Measurements from ENCODE around the gene ZYG11A. TPM values are rescaled to one million over a fixed set of nuclear protein-coding genes. Genes with fewer than 3 reads are reported as not detected.

ZYG11A gene
- total RNA-seq, 1 donor from 2014 or later: 0.18 TPM

- no peak overlapping the region for H3K27ac Mint-ChIP-seq (ENCODE audit: unreplicated experiment)
- TF ChIP-seq CTCF (IDR thresholded peaks at IDR 0.05; ENCODE audit: unreplicated experiment): no peak
- H3K36me3 Mint-ChIP-seq (ENCODE audit: low read depth, unreplicated experiment): no peaks in the 10 kb centered on the region
- H3K27me3 Mint-ChIP-seq (ENCODE audit: unreplicated experiment): no peaks in the 10 kb centered on the region
- DNase-seq (ENCODE audit: low spot score): peak; percentile 23
- H3K4me1 Mint-ChIP-seq (ENCODE audit: unreplicated experiment): no peaks in the 10 kb centered on the region
- no peak overlapping the region for H3K4me3 Mint-ChIP-seq (ENCODE audit: unreplicated experiment)
- H3K9me3 Mint-ChIP-seq (ENCODE audit: unreplicated experiment): no peaks in the 10 kb centered on the region
Observed at GRCh38 chr1:52913537-52913936, 71.0 kb downstream of the ZYG11A start.

GRCh38 chr1:52914463-52914862 lies 71.9 kb downstream of the ZYG11A start:
- Mint-ChIP-seq H3K36me3 (ENCODE audit: low read depth, unreplicated experiment) (peaks cover 5% of the 10 kb centered on the region), H3K4me1 (ENCODE audit: unreplicated experiment) (no peaks in the 10 kb centered on the region), H3K9me3 (ENCODE audit: unreplicated experiment) (no peaks in the 10 kb centered on the region), H3K27ac (ENCODE audit: unreplicated experiment) (no peak overlapping the region), H3K27me3 (ENCODE audit: unreplicated experiment) (no peaks in the 10 kb centered on the region), H3K4me3 (ENCODE audit: unreplicated experiment) (no peak overlapping the region)
- DNase-seq (ENCODE audit: low spot score): no peak
- no peak for TF ChIP-seq CTCF (IDR thresholded peaks at IDR 0.05; ENCODE audit: unreplicated experiment)

GRCh38 chr1:52915211-52915854 lies 72.8 kb downstream of the ZYG11A start:
- no peak overlapping the region for H3K27ac Mint-ChIP-seq (ENCODE audit: unreplicated experiment)
- TF ChIP-seq CTCF (IDR thresholded peaks at IDR 0.05; ENCODE audit: unreplicated experiment): no peak

GRCh38 chr1:52915855-52916220 lies 73.3 kb downstream of the ZYG11A start:
- Mint-ChIP-seq H3K27ac (ENCODE audit: unreplicated experiment) (no peak overlapping the region), H3K36me3 (ENCODE audit: low read depth, unreplicated experiment) (peaks cover 11% of the 10 kb centered on the region), H3K4me3 (ENCODE audit: unreplicated experiment) (no peak overlapping the region), H3K4me1 (ENCODE audit: unreplicated experiment) (no peaks in the 10 kb centered on the region), H3K9me3 (ENCODE audit: unreplicated experiment) (no peaks in the 10 kb centered on the region), H3K27me3 (ENCODE audit: unreplicated experiment) (peaks cover 4% of the 10 kb centered on the region)
- no peak for TF ChIP-seq CTCF (IDR thresholded peaks at IDR 0.05; ENCODE audit: unreplicated experiment)
- no peak for DNase-seq (ENCODE audit: low spot score)

More at GRCh38 chr1:52915211-52915854, 72.8 kb downstream of the ZYG11A start:
- Mint-ChIP-seq H3K27me3 (ENCODE audit: unreplicated experiment) (peaks cover 4% of the 10 kb centered on the region), H3K9me3 (ENCODE audit: unreplicated experiment) (no peaks in the 10 kb centered on the region), H3K4me1 (ENCODE audit: unreplicated experiment) (no peaks in the 10 kb centered on the region), H3K4me3 (ENCODE audit: unreplicated experiment) (no peak overlapping the region), H3K36me3 (ENCODE audit: low read depth, unreplicated experiment) (peaks cover 11% of the 10 kb centered on the region)
- DNase-seq (ENCODE audit: low spot score): no peak

GRCh38 chr1:52916241-52916975 lies 73.8 kb downstream of the ZYG11A start:
- no peaks in the 10 kb centered on the region for H3K4me1 Mint-ChIP-seq (ENCODE audit: unreplicated experiment)
- H3K36me3 Mint-ChIP-seq (ENCODE audit: low read depth, unreplicated experiment): peaks cover 11% of the 10 kb centered on the region
- peaks cover 4% of the 10 kb centered on the region for H3K27me3 Mint-ChIP-seq (ENCODE audit: unreplicated experiment)
- no peak overlapping the region for H3K4me3 Mint-ChIP-seq (ENCODE audit: unreplicated experiment)
- no peak for TF ChIP-seq CTCF (IDR thresholded peaks at IDR 0.05; ENCODE audit: unreplicated experiment)
- H3K9me3 Mint-ChIP-seq (ENCODE audit: unreplicated experiment): no peaks in the 10 kb centered on the region
- no peak overlapping the region for H3K27ac Mint-ChIP-seq (ENCODE audit: unreplicated experiment)
- DNase-seq (ENCODE audit: low spot score): no peak
